ENCODE measurements around the gene ATP10B.
"Not testable (repeated sequence)": the region's sequence is repeated elsewhere in the genome, so short reads cannot be mapped to it uniquely, and the experiment has no call there.

The ATP10B gene, protein sequence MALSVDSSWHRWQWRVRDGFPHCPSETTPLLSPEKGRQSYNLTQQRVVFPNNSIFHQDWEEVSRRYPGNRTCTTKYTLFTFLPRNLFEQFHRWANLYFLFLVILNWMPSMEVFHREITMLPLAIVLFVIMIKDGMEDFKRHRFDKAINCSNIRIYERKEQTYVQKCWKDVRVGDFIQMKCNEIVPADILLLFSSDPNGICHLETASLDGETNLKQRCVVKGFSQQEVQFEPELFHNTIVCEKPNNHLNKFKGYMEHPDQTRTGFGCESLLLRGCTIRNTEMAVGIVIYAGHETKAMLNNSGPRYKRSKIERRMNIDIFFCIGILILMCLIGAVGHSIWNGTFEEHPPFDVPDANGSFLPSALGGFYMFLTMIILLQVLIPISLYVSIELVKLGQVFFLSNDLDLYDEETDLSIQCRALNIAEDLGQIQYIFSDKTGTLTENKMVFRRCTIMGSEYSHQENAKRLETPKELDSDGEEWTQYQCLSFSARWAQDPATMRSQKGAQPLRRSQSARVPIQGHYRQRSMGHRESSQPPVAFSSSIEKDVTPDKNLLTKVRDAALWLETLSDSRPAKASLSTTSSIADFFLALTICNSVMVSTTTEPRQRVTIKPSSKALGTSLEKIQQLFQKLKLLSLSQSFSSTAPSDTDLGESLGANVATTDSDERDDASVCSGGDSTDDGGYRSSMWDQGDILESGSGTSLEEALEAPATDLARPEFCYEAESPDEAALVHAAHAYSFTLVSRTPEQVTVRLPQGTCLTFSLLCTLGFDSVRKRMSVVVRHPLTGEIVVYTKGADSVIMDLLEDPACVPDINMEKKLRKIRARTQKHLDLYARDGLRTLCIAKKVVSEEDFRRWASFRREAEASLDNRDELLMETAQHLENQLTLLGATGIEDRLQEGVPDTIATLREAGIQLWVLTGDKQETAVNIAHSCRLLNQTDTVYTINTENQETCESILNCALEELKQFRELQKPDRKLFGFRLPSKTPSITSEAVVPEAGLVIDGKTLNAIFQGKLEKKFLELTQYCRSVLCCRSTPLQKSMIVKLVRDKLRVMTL (N-terminal part only)

DNA sequence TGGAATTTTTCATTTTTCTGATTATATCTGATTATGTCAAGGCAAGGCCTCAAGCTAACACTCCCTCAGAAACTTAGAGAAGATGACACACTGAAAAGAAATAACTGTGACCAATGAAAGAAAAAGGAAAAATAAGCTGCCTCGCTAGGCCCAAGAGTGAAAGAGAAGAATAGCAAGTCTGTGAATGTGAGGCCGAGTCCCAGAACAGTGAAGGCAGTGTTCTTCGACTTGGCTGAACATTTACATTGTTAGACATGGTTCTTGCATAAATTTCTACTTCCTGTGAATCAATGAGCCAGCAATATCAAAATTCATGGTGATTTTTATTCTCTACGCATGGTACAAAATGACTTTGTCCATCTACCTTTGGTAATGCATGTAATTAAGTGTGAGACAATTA, at the start of gene ATP10B:
TSS of gene ATP10B (minus strand) at position 163 of the 400 bp plus-strand sequence. CDS start 164,137 bp downstream, outside the sequence.
- DNase-seq, result no peak

DNA sequence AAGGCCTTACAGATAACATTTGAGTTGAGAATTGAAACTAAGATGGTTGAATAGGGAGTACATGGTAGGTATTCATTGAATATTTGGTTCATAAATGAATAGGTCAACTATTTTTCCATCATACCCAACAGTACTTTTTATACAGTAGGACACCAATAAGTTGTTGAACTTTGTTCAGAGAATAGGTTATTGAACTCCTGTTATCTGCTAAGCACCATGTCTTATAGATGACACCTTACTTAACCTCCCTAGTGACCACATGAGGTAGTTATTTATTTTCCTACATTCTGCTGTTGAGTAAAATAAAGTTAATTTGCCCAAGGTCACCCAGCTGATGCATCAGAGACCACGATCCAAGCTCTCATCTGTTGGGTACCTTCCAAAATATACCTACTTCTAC, 49.6 kb upstream of the ATP10B start:
- DNase-seq, result no peak

DNA sequence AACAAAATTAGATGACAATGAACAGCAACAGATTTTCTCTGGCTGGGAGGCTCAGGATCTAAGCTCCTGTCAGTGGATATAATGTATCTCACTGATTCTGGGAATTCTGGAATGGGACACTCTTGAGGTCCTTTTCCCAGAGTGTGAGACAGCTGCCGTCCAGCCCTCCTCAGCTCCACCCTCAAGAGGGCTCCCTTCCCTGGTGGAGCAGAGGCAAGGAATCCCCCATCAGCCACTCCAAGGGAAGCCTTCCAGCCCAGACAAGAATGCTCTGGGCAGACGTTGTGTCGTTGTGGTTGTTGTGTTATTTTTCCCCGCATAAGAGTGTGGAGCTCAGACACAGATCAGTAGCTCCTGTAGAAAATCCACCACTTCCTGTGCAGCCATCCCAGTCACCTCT, 47.7 kb upstream of the ATP10B start:
- no peak for DNase-seq

DNA sequence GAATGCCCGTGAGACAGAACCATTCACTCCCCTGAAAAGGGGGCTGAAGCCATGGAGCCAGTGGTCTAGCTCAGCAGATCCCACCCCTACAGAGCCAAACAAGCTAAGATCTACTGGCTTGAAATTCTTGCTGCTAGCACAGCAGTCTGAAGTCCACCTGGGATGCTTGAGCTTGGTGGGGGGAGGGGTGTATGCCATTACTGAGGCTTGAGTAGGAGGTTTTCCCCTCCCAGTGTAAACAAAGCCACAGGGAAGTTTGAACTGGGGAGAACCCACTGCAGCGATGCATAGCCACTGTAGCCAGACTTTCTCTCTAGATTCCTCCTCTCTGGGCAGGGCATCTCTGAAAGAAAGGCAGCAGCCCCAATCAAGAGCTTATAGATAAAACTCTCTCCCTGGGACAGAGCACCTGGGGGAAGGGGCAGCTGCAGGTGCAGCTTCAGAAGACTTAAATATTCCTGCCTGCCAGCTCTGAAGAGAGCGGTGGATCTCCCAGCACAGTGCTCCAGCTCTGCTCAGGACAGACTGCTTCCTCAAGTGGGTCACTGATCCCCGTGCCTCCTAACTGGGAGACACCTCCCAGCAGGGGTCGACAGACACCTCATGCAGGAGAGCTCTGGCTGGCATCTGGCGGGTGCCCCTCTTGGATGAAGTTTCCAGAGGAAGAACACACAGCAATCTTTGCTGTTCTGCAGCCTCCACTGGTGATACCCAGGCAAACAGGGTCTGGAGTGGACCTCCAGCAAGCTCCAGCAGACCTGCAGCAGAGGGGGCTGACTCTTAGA, 41.4 kb upstream of the ATP10B start:
- DNase-seq, result not testable (repeated sequence)

DNA sequence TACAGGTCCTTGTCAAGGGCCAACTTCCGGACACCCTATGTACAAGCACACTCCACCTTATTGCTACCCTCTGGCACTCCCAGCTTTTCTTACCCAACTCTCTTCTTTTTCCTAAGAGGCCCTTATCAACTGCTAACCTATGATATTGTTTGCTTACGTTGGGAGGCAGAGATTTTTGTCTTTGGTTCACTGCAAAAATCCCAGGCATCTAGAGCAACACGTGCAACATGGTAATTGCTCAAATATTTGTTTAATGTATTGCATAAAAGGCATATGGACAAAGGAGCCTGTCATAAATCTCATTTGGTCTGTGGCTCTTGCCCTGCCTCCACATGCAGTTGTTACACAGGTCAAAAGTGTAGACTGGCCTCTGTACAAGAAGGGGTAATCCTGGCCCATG, 35.8 kb upstream of the ATP10B start:
- no peak for DNase-seq

DNA sequence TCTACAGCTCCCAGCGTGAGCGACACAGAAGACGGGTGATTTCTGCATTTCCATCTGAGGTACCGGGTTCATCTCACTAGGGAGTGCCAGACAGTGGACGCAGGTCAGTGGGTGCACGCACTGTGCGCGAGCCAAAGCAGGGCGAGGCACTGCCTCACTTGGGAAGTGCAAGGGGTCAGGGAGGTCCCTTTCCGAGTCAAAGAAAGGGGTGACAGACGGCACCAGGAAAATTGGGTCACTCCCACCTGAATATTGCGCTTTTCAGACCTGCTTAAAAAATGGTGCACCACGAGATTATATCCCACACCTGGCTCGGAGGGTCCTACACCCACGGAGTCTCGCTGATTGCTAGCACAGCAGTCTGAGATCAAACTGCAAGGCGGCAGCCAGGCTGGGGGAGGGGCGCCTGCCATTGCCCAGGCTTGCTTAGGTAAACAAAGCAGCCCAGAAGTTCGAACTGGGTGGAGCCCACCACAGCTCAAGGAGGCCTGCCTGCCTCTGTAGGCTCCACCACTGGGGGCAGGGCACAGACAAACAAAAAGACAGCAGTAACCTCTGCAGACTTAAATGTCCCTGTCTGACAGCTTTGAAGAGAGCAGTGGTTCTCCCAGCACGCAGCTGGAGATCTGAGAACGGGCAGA, 21.7 kb upstream of the ATP10B start:
- DNase-seq, result not testable (repeated sequence)

DNA sequence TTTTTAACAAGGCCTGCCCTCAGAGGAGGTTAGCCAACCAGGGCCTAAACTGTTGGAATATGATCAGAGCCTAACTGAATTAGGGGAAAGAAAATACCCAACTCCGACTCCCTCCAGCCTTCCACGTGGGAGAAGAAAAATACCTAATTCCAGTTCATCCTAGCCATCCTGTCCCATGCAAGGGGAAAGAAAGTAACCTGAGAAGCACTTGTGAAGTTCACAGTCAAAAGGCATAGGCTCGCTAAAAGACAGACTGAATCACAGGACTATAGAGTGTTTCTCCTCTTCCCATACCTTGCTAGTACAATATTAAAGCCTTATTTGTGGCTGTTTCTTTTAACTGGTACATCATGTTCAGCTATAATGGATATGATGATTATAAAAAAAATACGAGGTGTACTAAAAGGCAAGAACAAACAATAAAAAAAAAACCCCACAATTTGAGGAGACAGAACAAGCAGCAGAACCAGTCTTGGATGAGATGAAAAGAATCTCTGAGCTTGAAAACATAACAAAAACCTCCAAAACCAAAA, 18.0 kb upstream of the ATP10B start:
- DNase-seq, result no peak

DNA sequence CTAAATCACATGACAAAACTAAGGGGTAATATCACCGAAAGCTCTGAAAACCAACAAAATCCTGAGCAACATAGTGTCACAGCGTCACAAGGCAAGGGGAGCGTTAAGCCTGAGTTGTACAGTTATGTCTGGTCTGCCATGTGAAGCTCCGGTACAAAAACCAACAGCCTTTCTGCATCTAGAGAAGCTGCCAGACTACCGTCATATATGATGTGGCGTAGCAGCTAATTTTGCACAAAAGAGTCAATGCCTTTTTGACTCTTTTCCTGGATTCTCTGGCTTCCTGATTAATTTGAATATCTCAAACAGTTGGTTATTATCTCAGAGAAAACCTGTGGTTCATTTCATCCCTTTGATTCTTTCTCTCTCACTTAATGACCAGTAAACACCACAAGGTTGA, 16.0 kb upstream of the ATP10B start:
- DNase-seq, result no peak

DNA sequence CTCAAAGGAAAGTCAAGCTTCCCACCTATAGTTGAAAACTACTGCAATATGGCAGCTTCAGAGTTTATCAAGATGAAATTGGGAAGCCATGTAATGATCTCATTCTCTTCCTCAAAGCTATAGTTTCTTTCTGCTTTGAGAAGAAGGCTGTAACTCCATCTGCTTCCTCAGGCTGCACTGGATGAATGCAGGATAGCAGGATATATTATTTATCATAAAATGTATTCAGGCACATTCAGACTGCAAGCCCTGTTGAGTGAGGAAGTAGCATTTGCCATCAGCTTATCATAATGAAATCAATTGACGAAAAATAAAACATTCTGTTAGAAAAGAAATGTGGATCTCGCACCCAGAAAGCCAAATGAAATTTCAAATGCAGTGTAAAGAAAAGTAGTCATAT, 560 bp downstream of the ATP10B start:
- DNase-seq, result no peak

DNA sequence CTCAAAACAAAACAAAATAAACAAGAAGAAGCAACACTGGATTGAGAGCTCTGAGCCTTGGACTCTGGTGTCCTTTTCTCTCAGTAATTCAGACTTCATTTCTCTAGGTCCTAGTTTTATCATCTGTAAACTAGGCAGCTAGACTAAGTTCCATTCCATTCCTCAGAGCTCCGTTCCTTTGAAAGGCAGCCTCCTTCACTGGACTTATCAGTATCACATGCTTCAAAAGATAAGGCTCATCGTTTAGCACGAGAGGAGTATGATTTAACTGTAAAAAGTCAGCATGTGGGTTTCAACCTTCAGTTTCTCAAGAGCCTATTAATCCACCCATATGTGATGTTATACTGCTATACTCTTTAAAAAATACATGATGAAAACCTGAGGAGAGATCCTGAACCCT, 1.6 kb downstream of the ATP10B start:
- DNase-seq, result no peak

DNA sequence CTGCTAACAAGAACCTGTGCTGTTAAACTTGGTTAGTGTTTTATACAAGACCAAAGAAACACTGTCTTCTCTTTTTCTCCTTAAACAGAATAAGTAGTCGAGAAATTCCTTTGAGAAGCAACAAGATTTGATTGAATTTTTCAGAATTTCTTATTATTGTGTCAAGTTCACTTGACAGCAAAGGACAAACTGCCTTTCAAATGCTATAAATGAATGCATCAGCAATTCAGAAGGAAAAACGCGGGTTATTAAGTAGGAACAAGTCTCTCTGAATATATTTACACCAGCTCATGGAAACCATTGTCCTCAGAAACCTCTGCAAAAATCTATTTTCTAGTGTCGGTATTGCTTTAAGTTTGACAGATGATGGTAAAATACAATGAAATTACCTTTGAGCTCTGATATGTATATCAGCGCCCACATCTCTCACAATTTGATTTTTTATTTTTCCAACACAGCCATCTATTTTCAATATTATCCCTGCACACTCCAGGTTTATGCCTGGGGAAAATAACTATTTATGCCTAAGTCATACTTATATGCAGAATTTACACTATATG, 4.4 kb downstream of the ATP10B start:
- DNase-seq, result no peak

DNA sequence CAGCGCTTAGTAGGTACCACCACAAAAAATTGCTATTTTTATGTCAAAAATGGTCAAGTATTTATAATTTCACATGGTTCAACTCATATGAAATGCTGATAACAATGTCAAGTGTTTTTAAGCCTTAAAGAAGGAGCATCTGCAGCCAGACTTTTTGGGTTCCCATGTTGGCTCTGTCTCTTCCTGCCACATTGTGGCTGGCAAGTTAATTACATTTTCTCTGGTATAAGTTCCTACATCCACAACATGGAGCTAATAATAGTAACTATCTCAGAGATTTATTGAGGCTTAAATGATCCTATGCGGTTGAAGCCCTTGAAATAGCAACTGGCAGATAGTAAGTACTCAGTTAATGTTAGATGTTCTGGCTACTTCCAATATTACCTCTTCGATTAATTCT, 5.4 kb downstream of the ATP10B start:
- no peak for DNase-seq

DNA sequence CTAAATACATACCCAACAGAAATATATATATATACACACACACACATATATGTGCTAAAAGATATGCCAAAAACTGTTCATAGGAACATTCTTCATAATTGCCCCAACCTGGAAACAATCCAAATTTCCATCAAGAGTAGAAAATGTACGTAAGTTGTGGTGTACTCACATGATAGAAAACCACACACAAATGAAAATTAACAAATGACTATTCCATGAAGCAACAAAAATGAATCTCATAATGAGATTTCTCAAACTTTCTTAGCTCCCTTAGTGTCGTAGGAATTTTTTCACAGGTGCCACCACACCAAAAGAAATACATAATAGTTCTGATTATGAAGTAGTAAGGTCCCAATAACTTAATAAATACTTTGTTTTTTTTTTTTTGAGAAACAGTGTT, 7.8 kb downstream of the ATP10B start:
- no peak for DNase-seq

DNA sequence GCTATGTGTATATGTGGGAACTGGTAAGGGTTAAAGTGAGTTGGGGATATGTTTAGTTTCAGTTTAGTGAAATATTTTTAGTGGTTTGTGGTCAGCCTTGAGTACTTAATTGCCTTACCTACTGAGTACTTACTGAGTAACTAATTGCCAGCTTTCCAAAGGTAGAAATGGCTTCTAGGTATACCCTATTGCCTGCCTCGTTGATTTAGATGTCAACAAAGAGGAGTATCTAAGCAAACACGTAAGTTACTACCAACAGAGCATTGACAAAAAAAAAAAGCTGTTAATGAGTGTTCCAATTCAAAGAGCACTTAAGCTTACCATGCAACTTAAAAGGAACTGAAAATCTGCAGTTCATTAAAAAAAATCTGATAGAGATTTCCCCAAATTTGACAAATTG, 8.8 kb downstream of the ATP10B start:
- DNase-seq, result no peak

DNA sequence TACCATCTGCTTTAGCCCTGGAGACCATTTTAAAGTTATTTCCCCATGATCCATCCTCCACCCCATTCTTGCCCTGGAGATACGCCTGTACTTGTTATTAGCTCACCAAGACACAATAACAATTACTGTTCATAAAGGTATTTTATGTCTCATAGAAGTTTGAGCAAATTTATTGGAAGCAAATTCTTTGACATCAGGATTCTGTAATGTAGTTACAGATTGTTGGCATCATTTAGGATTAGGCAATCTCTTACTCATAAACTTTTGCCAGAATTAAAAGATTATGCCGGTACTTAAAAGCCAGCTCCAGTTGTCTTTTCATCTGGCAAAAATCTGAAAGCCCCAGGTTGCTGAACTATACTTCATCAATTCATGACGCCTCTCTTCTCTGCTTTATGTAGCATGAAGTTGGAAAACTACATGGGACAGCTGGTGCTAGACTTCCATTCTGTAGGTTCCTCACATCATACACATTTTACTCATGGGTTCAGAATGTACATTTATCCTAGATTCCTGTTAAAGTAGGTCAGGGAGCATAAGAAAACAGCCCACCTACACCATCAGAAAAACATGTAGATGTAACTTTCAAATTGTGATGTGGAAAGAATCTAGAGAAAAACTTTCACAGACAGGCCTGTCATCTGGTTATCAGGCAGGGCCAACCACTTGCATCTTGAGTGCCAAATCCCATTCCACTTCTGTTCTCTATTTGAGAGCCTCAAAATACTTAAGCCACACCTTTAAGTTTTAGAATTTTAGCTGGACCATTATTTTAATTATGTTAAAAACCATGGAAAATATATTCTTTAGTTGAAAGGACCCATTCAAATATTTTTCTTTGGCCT, 14.0 kb downstream of the ATP10B start:
- no peak for DNase-seq

DNA sequence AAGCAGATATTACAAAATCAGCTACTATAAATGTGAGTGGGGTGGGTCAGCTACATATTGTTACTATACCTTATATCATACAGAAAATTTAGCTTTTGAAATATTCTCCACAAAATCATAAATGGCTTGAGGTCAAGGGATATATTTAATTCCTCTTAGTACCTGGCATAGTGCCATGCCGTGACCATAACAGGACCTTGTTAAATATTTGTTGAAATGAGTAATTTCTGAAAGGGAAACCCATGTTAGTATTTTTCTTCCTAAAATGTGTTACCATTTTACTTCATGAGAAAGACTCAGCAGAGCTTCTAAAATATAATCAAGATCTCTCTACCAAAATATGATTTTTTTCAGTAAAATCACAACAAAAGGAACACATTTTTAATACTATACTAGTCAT, 14.8 kb downstream of the ATP10B start:
- DNase-seq, result no peak

DNA sequence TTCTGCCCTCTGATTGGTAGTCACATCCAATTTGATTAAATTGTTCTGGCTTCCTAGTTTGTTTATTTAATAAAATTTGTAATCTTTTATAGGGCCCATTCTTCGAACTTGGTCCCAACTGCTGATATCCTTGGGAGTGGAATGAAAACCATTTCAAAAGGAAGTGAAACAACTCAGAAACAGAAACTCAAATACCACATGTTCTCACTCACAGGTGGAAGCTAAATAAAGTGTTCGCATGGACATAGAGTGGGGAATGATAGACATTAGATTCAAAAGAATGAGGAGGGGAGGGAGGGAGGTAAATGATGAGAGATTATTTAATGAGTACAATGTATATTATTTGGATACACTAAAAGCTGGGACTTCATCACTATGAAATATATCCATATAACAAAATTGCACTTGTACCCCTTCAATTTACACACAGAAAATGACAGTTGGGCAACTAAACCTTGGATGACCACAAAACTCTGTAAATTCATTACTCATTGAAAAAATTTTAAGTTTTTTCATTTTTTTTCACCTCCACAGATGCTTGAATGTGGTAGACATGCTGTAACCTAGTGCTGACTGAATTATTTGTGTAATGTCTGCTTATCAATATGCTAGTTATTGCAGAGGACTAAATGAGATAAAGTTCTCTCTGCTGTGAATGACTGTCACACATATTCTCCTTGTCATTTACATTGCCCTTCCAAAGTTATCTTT, 16.0 kb downstream of the ATP10B start:
- no peak for DNase-seq

DNA sequence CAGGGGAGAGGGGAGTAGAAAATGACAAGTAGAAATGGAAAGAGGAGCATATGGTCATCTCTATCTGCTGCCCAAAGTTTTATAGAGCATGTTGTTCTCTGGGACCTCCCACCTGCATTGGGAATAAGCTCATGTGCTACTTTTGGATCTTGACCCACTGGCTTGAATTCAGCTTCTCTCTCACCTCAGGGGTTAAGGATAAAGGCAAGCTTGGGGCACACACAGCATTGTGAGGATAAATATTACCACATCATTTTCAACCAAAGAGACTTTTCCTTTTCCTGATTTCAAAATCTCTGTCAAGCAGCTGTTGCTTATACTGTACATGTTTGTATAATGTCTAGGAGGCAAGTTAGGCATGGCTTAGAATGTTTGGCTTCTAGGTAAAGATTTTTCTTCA, 16.6 kb downstream of the ATP10B start:
- DNase-seq, result no peak

DNA sequence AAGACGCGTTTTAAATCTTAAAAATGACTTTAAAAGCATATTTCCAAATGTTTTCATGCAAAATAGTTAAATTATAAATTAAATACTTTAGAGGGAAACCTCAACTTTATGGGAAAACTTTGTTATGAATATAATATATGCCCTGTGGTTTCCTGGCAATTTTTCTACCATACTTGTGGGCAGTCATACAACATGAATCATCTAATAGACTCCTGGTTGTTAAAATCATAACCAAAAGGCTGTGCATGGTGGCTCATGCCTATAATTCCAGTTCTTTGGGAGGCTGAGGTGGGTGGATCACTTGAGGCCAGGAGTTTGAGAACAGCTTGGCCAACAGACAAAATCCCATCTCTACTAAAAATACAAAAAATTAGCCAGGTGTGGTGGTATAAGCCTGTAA, 18.2 kb downstream of the ATP10B start:
- DNase-seq, result no peak

DNA sequence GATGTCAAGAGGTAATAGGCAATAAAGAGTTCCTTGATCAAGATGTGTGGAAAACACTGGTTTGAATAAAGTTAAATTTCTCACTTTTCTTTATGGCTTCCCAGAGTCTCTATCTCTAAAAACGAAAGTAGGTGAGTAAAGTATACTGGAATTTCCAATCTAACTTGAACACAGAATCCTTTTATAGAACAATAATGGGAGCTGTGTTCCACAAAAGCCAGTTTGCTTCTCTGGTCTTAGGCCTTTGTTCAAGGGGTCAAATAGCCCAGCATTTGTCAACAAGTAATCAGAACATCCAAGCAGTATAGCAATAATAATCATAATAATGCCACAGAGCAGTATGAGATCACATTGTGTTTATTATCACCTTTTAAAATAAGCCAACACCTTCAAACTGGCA, 20.2 kb downstream of the ATP10B start:
- DNase-seq, result no peak
